Activated effector memory CD4-positive, alpha-beta T cell treated with anti-CD3 and anti-CD28 coated beads, Interleukin-2, amount 50 U/mL, for 16 hours (primary cell): Measurements from ENCODE around the gene CGB1.

Source experiments
- DNase-seq: peaks from one replicate; pipeline ENCODE4 v3.0.0-alpha.2; 2020

Gene CGB1

DNA sequence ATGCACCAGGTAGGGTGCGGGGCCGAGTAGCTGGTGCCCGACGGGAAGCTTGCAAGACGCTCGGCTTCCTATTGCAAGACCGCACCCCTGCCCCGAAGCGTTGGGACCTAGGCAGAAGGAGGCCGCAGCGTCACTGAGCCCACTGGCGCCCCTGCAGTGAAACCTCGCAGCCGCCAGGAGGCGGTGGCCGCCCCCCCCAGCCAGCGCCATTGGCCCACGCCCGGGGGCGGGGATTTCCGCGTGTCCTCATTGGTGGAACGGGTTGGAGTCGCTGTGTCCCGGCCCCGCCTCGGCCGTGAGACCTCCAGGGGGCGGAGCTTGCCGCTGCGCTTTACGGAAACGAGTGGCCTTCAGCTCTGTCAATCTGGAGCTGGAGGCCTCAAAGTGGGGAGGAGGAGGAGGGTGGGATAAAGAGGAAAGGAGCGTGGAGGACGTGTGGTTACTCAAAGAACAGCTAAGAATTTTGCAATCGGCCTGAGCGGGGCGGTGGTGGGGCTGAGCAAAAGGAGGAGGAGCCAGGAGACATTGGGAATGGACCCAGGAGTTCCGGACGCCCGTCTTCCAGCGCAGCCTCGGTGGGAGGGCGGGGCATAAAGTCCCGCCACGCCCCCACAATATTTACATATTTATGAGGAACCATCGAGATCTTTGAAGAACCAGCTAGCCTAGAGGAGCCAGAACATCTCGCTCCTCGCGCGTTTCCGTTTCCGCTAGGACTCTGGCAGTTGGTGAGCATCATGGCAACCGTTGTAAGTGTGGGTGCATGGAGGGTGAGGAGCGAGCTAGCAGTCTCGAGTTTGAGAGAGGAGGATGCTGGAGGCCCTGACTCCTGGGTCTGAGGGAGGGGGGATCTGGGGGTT, 43.3 kb downstream of the CGB1 start, which contains the start of the genes GYS1 and RUVBL2:
Gene GYS1 (minus strand): TSS at position 135 of the 860 bp plus-strand sequence. CDS start 197 bp downstream, outside the sequence.
Gene RUVBL2 (plus strand): TSS at position 713 of the 860 bp plus-strand sequence. CDS start 25 bp downstream, at position 738.
- DNase-seq, result peak; percentile 100

DNA sequence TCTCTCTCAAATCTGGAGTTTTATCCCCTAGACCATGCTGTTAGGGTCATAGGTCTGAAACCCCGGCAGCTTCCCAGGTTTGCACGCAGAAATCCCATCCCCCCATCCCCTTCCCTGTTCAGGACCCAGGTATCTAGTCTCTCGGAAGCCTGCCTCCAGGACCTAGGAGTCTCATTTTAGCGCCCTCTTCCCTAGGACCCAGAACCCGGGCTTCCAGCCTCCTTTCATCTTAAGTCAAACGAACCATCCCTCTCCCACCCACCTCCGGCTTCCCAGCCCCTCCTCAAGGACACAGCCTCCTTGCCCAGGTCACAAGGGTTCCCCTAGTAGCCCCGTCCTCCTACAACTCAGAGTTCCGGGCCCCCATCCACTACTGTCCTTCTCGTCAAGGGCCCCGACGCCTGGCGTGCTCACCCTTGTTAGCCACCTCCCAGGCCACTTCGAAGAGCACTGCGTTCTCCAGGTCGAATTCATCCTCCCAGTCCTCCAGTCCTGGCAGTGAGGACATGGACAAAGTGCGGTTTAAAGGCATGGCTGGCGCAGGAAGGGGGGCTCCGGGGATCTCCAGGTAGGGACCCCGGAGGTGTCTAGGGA, 44.0 kb downstream of the CGB1 start:
- DNase-seq, result no peak

GRCh38 chr19:48991873-48992580, 44.7 kb downstream of the CGB1 start:
- DNase-seq, result no peak

GRCh38 chr19:48991011-48991609, 45.6 kb downstream of the CGB1 start:
- no peak for DNase-seq

- no peak for DNase-seq
Observed at GRCh38 chr19:48990400-48990799, 46.3 kb downstream of the CGB1 start.

- no peak for DNase-seq
Observed at GRCh38 chr19:48989701-48990291, 46.9 kb downstream of the CGB1 start.

DNA sequence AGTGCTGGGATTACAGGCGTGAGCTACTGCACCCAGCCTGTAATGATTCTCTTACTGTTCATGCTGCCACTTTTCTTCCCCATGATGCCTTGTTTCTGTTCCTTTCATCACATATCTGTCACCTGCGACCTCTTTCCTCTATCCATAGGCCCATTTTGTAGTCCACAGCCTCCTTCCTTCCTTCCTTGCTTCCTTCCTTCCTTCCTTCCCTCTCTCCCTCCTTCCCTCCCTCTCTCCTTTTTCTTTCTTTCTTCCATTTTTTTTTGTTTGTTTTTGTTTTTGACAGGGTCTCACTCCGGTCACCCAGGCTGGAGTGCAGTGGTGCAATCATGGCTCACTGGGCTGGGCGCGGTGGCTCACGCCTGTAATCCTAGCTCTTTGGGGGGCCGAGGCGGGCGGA, 47.8 kb downstream of the CGB1 start:
- no peak for DNase-seq

DNA sequence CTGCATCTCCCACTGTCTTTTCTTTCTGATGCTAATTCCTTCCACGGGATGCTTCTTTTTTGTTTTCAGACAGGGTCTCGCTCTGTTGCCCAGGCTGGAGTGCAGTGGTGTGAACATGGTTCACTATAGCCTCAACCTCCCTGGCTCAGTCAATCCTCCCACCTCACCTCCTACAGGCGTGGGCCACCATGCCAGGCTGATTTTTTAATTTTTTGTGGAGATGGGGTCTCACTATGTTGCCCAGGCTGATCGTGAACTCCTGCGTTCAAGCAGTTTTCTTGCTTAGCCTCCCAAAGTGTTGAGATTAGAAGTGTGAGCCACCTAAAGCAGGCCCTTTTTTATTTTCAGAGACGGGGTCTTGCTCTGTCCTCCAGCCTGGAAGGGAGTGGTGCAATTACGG, 48.4 kb downstream of the CGB1 start:
- DNase-seq, result no peak

- DNase-seq, result no peak
Observed at GRCh38 chr19:48987323-48987722, 49.4 kb downstream of the CGB1 start.

- no peak for DNase-seq
Observed at GRCh38 chr19:48986211-48986610, 50.5 kb downstream of the CGB1 start.

- no peak for DNase-seq
Observed at GRCh38 chr19:48985711-48986110, 51.0 kb downstream of the CGB1 start.
